Upper lobe of left lung (tissue), 6 donors: Measurements from ENCODE around the gene PPP2R5D. TPM values are rescaled to one million over a fixed set of nuclear protein-coding genes. Genes with fewer than 3 reads are reported as not detected.
A peak's percentile ranks its signal among the peaks of the same experiment; 100 is the strongest.

Experiments used
- ATAC-seq, 2 donors: fragments of 200-7000 bp; cut with Tn5 transposase; one replicate each; pipeline ENCODE4 v1.9.1; 2022; ENCODE audit warnings: mild to moderate bottlenecking in 2 of 2, moderate library complexity in 2 of 2; ENCODE audit not compliant: low FRiP score in 2 of 2
- DNase-seq, 2 donors: peaks; one replicate each; pipeline ENCODE4 v3.0.0-alpha.2; 2019 to 2020
- H3K27ac ChIP-seq, 4 donors: fragments of 200-600 bp; sonication (generic); one replicate each; pipeline ENCODE4 v1.5.1; 2016 to 2019
- H3K27me3 ChIP-seq, 4 donors: fragments of 200-600 bp; sonication (generic); one replicate each; pipeline ENCODE4 v1.5.1; 2017 to 2019
- H3K36me3 ChIP-seq, 4 donors: fragments of 200-600 bp; sonication (generic); one replicate each; pipeline ENCODE4 v1.5.1; 2016 to 2019
- H3K4me1 ChIP-seq, 4 donors: fragments of 200-600 bp; sonication (generic); one replicate each; pipeline ENCODE4 v1.5.1; 2018 to 2019
- H3K4me3 ChIP-seq, 4 donors: fragments of 200-600 bp; sonication (generic); one replicate each; pipeline ENCODE4 v1.5.1; 2017 to 2019; ENCODE audit warnings: mild to moderate bottlenecking in 2 of 4, moderate library complexity in 1 of 4
- H3K9me3 ChIP-seq, 4 donors: fragments of 200-600 bp; sonication (generic); one replicate each; pipeline ENCODE4 v1.5.1; 2018 to 2019
- EP300 ChIP-seq, 4 donors: sonication (generic); formaldehyde crosslinking; IDR thresholded peaks; one replicate each; pipeline ENCODE4 v1.5.1; 2017; ENCODE audit warnings: antibody characterized with exemption in 4 of 4, control low read depth in 2 of 4
- POLR2A ChIP-seq, 4 donors: fragments of 450-650 bp; IDR thresholded peaks; one replicate each; pipeline ENCODE4 v1.5.1; 2016 to 2017; ENCODE audit warnings: antibody characterized with exemption in 4 of 4, mild to moderate bottlenecking in 2 of 4
- POLR2AphosphoS5 ChIP-seq, 2 donors: sonication (generic); formaldehyde crosslinking; IDR thresholded peaks; one replicate each; pipeline ENCODE4 v1.5.1; 2017; ENCODE audit warnings: antibody characterized with exemption in 2 of 2
- WGBS, 2 donors: methylation state at CpG; one replicate each; pipeline ENCODE4 v1.1.5; 2017 to 2018; 5-methylcytosine and 5-hydroxymethylcytosine counted together
- total RNA-seq, 6 donors: library from RNA; depleted of rRNA in 4 of 6; stranded (reverse); fragments of >200 nt in 4 of 6; gene quantifications; one replicate each; pipeline versions ENCODE4 v1.1.0 to v1.2.1, GENCODE V29; 2016 to 2021
- TF ChIP-seq, protein P1 (sequence below), 6 experiments: fragments of 450-650 bp in 4 of 6; fragments of 200-600 bp in 2 of 6; sonication (generic) in 2 of 6; IDR thresholded peaks; one replicate each; pipeline ENCODE4 v1.5.1; 2016 to 2019; ENCODE audit warnings: antibody characterized with exemption in 6 of 6
- donor health status: DM: no; HTN: no; CAD: no; lungs with moderate emphysema.
- donor health status: DM: no; HTN: yes; CAD: no; lungs with severe emphysema.

Gene PPP2R5D
- total RNA-seq, 6 donors from 2014 or later = 22.8 to 45.1 (median 27.3) TPM

DNA sequence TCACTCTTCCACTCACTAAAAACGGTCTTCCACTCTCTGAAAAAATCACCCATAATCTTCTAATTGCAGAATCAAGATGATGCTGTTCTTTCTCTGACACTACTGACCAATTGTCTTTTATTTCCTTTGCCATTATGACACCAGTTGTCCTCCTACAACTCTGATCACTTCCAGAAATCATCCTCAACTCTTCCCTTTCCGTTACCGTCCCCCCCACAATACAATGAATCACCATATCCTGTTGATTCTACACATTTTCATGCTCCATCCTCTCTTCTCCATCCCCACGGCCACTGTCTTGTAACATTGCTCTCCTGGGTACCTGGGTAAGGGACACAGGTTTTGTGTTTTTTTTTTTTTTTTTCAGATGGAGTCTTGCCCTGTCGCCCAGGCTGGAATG, 2.5 kb upstream of the PPP2R5D start:
- Histone ChIP-seq H3K36me3 (no peaks in the 10 kb centered on the region), H3K4me3 (no peak overlapping the region), H3K27me3 (no peaks in the 10 kb centered on the region), H3K4me1 (peaks cover 34 to 54% (median 47%) of the 10 kb centered on the region in 4 donors), H3K27ac (no peak overlapping the region), H3K9me3 (no peaks in the 10 kb centered on the region)
- ATAC-seq (no peak), DNase-seq (no peak)
- 74 to 87% methylated on average over 5 of the region's 5 CpGs for WGBS, 2 donors
- TF ChIP-seq EP300 (IDR thresholded peaks at IDR 0.05) (no peak), POLR2A (IDR thresholded peaks at IDR 0.05) (no peak), POLR2AphosphoS5 (IDR thresholded peaks at IDR 0.05) (no peak)
- TF ChIP-seq, protein P1, sequence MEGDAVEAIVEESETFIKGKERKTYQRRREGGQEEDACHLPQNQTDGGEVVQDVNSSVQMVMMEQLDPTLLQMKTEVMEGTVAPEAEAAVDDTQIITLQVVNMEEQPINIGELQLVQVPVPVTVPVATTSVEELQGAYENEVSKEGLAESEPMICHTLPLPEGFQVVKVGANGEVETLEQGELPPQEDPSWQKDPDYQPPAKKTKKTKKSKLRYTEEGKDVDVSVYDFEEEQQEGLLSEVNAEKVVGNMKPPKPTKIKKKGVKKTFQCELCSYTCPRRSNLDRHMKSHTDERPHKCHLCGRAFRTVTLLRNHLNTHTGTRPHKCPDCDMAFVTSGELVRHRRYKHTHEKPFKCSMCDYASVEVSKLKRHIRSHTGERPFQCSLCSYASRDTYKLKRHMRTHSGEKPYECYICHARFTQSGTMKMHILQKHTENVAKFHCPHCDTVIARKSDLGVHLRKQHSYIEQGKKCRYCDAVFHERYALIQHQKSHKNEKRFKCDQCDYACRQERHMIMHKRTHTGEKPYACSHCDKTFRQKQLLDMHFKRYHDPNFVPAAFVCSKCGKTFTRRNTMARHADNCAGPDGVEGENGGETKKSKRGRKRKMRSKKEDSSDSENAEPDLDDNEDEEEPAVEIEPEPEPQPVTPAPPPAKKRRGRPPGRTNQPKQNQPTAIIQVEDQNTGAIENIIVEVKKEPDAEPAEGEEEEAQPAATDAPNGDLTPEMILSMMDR (IDR thresholded peaks at IDR 0.05) = no peak

DNA sequence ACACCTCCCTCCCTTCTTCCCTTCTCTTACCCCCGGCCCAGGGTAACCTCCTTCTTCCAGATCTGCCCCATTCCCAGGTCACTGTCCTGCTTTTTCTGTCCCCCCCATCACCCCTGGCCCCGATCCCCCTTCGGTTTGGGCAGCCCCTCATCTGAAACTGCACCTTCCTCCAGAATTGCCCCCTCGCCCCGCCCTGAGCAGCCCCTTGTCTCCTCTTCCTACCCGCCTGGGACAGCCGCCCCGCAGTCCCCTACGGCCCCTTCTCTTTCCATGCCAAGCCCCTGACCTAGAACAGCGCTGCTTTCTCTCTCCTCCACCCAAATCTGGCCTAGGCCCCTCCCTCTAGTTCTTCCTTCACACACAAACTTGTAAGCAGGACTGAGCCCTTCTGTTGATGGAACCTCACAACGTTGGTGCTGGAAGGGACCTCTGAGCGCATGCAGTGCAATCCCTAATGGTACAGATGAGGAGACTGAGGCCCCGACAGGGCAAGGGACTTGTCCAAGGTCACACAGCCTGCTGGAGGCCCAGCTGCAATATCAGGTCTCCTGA, 630 bp downstream of the PPP2R5D start:
- WGBS, 2 donors = 10 to 15% methylated on average over 12 to 13 of the region's 13 CpGs
- ATAC-seq (peak in 1 of 2 donors; percentile 21), DNase-seq (no peak)
- H3K36me3 ChIP-seq = peaks cover 3 to 9% (median 5%) of the 10 kb centered on the region in 4 donors
- peak overlapping the region; percentile 74 to 97 (median 80) for H3K4me3 ChIP-seq
- TF ChIP-seq, protein P1 (IDR thresholded peaks at IDR 0.05) = no peak
- TF ChIP-seq POLR2AphosphoS5 (IDR thresholded peaks at IDR 0.05) = no peak
- no peak for TF ChIP-seq POLR2A (IDR thresholded peaks at IDR 0.05)
- no peak for TF ChIP-seq EP300 (IDR thresholded peaks at IDR 0.05)
- H3K27ac ChIP-seq = peak overlapping the region; percentile 74 to 92 (median 89)
- H3K27me3 ChIP-seq = no peaks in the 10 kb centered on the region
- H3K4me1 ChIP-seq = peaks cover 32 to 53% (median 46%) of the 10 kb centered on the region in 4 donors
- H3K9me3 ChIP-seq = no peaks in the 10 kb centered on the region

DNA sequence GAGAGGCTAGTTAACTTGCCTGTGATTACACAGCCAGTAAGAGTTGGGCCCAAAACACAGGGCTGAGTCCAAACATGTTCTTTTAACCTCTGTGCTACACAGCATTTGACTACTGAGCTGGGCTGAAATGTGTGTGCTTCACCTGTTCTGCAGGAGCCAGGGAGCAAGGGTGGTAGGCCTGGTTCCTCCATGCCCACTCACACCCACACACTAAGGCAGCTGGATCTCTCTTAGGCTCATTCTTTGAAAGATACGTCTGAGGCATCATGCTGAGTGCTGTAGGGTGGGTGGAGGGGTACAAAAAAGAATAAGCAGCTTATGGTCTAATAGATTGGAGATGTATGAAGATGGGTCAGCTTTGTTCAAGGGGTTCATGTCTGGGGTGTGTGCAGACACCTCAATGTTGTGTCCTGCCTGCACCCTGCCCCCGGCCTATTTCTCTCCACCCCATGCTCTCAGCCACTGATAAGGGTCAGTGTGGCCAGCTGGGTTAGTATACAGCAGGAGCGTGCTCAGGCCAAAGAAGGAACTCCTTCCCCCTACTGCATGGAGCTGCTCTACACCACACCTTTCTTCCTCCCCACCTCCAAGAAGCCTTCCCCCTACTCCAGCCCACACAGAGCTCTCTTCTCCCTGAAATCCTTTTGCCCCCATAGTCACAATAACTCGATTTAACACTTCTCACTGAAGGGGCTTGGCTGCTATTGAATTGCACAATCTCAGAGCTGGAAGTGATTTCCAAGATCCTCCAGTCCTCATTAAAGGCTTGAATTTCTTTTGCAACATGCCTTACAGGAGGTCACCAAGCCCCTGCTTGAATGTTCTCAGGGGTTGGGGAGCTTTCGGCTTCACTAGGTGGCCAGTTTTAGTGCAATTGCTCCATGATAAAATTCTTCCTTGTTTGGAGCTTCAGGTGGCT, 3.4 kb downstream of the PPP2R5D start:
- TF ChIP-seq POLR2A (IDR thresholded peaks at IDR 0.05) (no peak), POLR2AphosphoS5 (IDR thresholded peaks at IDR 0.05) (no peak), EP300 (IDR thresholded peaks at IDR 0.05) (no peak)
- TF ChIP-seq, protein P1 (IDR thresholded peaks at IDR 0.05) = no peak
- Histone ChIP-seq H3K4me1 (peaks cover 32 to 49% (median 44%) of the 10 kb centered on the region in 4 donors), H3K4me3 (no peak overlapping the region), H3K36me3 (peaks cover 3 to 16% (median 11%) of the 10 kb centered on the region in 4 donors), H3K9me3 (no peaks in the 10 kb centered on the region), H3K27me3 (no peaks in the 10 kb centered on the region), H3K27ac (no peak overlapping the region)
- DNase-seq = no peak
- ATAC-seq = no peak
- 62 to 69% methylated on average over 5 of the region's 5 CpGs for WGBS, 2 donors

DNA sequence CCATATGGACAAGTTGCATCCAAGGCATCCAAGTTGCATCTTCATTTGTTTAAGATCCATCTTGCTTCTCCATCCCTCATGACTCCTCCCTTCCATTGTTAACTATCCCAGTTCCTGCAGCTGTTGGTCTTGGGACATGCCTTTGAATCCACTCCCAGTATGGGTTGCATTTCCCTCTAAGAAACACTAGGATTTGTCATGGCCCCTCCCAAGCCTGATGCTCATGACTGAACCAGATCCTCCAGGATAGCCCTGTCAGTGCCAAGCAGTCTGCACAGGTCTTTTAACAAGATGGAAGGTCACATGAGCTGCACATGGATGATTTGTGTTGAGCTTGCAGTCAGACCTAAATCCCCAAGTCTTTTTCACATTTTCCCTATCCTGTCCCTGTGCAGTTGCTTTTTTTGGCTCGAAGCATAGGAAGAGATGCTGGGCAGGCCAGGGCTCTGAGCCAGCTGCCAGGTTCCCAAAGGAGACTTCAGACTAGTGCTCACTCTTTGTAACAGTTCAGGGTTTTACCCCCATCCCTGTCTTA, 4.2 kb downstream of the PPP2R5D start:
- Histone ChIP-seq H3K4me1 (peaks cover 29 to 45% (median 41%) of the 10 kb centered on the region in 4 donors), H3K9me3 (no peaks in the 10 kb centered on the region), H3K27me3 (no peaks in the 10 kb centered on the region), H3K36me3 (peaks cover 3 to 19% (median 12%) of the 10 kb centered on the region in 4 donors), H3K27ac (no peak overlapping the region), H3K4me3 (no peak overlapping the region)
- 69 to 75% methylated on average over 1 of the region's 1 CpG for WGBS, 2 donors
- TF ChIP-seq EP300 (IDR thresholded peaks at IDR 0.05) (no peak), POLR2AphosphoS5 (IDR thresholded peaks at IDR 0.05) (no peak), POLR2A (IDR thresholded peaks at IDR 0.05) (no peak)
- TF ChIP-seq, protein P1 (IDR thresholded peaks at IDR 0.05) = no peak
- ATAC-seq (no peak), DNase-seq (no peak)
